Right cardiac atrium (tissue), 5 donors: ENCODE results near the gene UNK. TPM values are rescaled to one million over a fixed set of nuclear protein-coding genes. Genes with fewer than 3 reads are reported as not detected.
A peak's percentile ranks its signal among the peaks of the same experiment; 100 is the strongest.

Experiments
- ATAC-seq, 2 donors: fragments of 200-7000 bp; cut with Tn5 transposase; one replicate each; pipeline versions ENCODE4 v1.8.0 to v1.9.1; 2020; ENCODE audit warnings: moderate library complexity in 2 of 2, mild to moderate bottlenecking in 1 of 2
- DNase-seq, 3 donors: peaks; one replicate each; pipeline ENCODE4 v3.0.0-alpha.2; 2020
- H3K27ac ChIP-seq: one replicate; pipeline ENCODE4 v1.5.1; 2013; ENCODE audit warnings: mild to moderate bottlenecking, low read length, control low read depth, moderate library complexity
- H3K27me3 ChIP-seq: one replicate; pipeline ENCODE4 v1.6.1; 2013; ENCODE audit not compliant: control insufficient read depth, insufficient read depth
- H3K4me1 ChIP-seq: one replicate; pipeline ENCODE4 v1.6.1; 2013; ENCODE audit warnings: low read length; ENCODE audit not compliant: control insufficient read depth, insufficient read depth
- H3K4me3 ChIP-seq: one replicate; pipeline ENCODE4 v1.5.1; 2013; ENCODE audit warnings: low read length, control low read depth
- H3K9me3 ChIP-seq: one replicate; pipeline ENCODE4 v1.6.1; 2013; ENCODE audit warnings: low read length; ENCODE audit not compliant: control insufficient read depth
- WGBS: extraction: QIAGEN DNeasy Blood & Tissue Kit; methylation state at CpG from one replicate; pipeline ENCODE4 v1.1.7; 2013; 5-methylcytosine and 5-hydroxymethylcytosine counted together
- intact Hi-C, 4 donors: fragments of 100-400 bp; cut with DNase I; formaldehyde crosslinking; loops; one replicate each; pipeline versions ENCODE4 v1.11.0 to v1.14.0; 2022 to 2023
- polyA plus RNA-seq: library from polyadenylated mRNA; stranded (reverse); fragments of 200-250 nt; gene quantifications from one replicate; pipeline ENCODE4 v1.2.3, GENCODE V29; 2013
- total RNA-seq, 4 donors: library from RNA; stranded (reverse); fragmentation: NEBNext Ultra II Directional; extraction: Animal tissue kit (Norgen Biotek cat#: 25700); gene quantifications; one replicate each; pipeline ENCODE4 v1.2.1, GENCODE V29; 2021
- donor health status: healthy with polysubstance abuse.
- donor health status: DM: no; HTN: yes; CAD: no.
- donor health status: DM: no; HTN: no; CAD: no.
- donor health status: DM: no; HTN: yes; CAD: no; lungs with severe emphysema.
- donor health status: DM: yes; HTN: yes; CAD: no.

UNK gene
- total and polyA plus RNA-seq, 5 donors, result 18.2 to 22.5 (median 20.4) TPM

DNA sequence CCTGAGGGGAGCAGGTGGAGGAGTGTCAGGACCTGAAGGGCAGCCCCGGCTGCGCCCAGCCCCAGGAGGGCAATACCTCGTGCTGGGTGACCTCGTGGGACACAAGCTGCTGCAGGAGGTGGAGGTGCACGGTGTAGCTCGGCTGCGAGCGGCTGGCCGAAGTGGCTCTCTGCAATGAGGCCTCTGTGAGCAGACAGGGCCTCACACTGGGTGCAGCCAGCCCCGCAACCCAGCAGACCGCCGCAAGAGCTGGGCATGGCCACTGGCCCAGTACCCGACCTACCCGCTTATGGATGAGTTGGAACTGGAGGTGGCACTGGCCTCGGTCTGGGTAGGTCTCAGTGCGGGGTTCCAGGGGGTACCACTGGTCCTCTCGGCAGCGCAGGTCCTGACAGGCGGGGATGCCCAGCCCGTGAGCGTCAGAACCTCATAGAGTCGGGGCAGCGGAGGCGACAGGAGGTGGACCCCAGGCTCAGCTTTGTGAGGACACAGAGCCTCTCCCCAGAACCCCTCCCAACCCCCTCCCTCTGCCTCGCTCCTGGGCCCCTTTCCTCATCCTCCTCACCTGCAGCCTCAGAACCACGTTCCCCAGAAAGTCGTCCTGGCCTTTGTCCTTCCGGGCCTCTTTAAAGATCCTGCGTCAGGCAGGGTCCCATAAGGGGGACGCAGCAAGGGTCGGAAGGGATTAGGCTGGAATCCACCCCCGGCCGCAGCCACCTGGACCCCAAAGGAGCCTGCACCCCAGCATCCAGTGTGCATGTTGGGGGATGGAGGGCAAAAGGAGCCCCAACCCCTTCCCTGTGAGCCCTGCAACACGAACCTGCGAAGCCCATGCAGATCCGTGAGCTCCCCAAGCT lies 55.6 kb downstream of the UNK start:
- no peak for ATAC-seq
- DNase-seq, result peak in 1 of 3 donors; percentile 45
- intact Hi-C loops, result no loop called here
- Histone ChIP-seq H3K27me3 (no peaks in the 10 kb centered on the region), H3K9me3 (no peaks in the 10 kb centered on the region), H3K4me1 (peaks cover 5% of the 10 kb centered on the region), H3K27ac (no peak overlapping the region), H3K4me3 (no peak overlapping the region)
- 93% methylated on average over 36 of the region's 36 CpGs for WGBS

DNA sequence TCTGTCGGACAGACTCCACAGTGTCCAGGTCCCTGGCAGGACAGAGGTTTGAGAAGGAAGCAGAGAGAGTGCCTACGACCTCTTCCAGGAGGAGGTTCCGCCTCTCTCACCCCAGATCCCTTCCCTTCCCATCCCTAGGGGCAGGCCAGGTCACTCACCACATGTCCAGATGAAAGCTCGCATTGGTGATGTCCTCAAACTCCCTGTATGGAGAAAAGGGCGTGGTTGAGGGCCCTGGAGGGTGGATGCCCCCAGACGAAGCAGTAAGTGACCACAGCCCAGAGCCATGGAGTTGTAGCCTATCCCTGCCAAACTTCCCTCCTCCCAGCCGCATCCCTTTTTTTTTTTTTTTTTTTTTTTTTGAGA lies 56.2 kb downstream of the UNK start:
- no peak overlapping the region for H3K27ac ChIP-seq
- peaks cover 7% of the 10 kb centered on the region for H3K4me1 ChIP-seq
- H3K27me3 ChIP-seq, result no peaks in the 10 kb centered on the region
- intact Hi-C loops, result no loop called here
- DNase-seq (no peak), ATAC-seq (no peak)
- no peak overlapping the region for H3K4me3 ChIP-seq
- H3K9me3 ChIP-seq, result no peaks in the 10 kb centered on the region
- WGBS, result 68% methylated on average over 7 of the region's 7 CpGs

DNA sequence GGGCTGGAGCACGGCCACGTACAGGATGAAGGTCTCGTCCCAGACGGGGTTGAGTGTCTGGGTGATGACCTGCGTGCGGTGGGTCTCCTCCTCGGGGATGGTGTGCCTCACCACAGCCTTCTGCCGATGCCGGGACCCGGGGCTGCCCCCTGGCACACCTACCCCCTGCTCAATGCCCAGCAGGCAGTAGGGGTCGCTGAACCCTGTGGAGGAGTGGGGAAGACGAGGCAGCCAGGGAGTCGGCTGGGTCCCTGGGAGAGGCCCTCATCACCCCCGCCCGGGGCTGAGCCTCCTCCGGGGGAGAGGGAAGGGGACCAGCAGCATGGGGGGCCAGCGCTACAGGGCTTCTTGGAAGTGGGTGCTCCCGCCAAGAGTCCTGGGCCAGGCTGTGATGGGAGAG lies 57.8 kb downstream of the UNK start:
- intact Hi-C loops, result no loop called here
- no peak overlapping the region for H3K4me3 ChIP-seq
- no peak overlapping the region for H3K27ac ChIP-seq
- DNase-seq (peak in 1 of 3 donors; percentile 71), ATAC-seq (no peak)
- H3K27me3 ChIP-seq, result no peaks in the 10 kb centered on the region
- peaks cover 9% of the 10 kb centered on the region for H3K4me1 ChIP-seq
- no peaks in the 10 kb centered on the region for H3K9me3 ChIP-seq
- 85% methylated on average over 18 of the region's 18 CpGs for WGBS

- no peaks in the 10 kb centered on the region for H3K27me3 ChIP-seq
- intact Hi-C loops, result no loop called here
- no peak for DNase-seq
- no peak for ATAC-seq
- no peak overlapping the region for H3K27ac ChIP-seq
- H3K4me3 ChIP-seq, result peak overlapping the region; percentile 13
- no peaks in the 10 kb centered on the region for H3K9me3 ChIP-seq
- WGBS, result 84% methylated on average over 22 of the region's 22 CpGs
- peaks cover 12% of the 10 kb centered on the region for H3K4me1 ChIP-seq
Observed at GRCh38 chr17:75842963-75843576, 58.5 kb downstream of the UNK start.

- no peaks in the 10 kb centered on the region for H3K9me3 ChIP-seq
- peak within 1 kb of the TSS; percentile 13 for H3K4me3 ChIP-seq
- no peaks in the 10 kb centered on the region for H3K27me3 ChIP-seq
- 42% methylated on average over 35 of the region's 35 CpGs for WGBS
- DNase-seq, result peak in 2 of 3 donors; percentile 73 to 77
- H3K27ac ChIP-seq, result peak within 1 kb of the TSS; percentile 86
- peak; percentile 4 to 12 for ATAC-seq
- H3K4me1 ChIP-seq, result peaks cover 13% of the 10 kb centered on the region
- intact Hi-C loops, result no loop called here
Observed at GRCh38 chr17:75843577-75844529, 59.2 kb downstream of the UNK start, which contains the start of gene UNC13D. TSS of gene UNC13D (minus strand) at chr17:75844404. CDS start at chr17:75844337, 67 bp downstream.

GRCh38 chr17:75844530-75845057 lies 60.0 kb downstream of the UNK start:
- Histone ChIP-seq H3K27me3 (no peaks in the 10 kb centered on the region), H3K9me3 (no peaks in the 10 kb centered on the region), H3K4me3 (no peak overlapping the region), H3K27ac (peak overlapping the region; percentile 86), H3K4me1 (peaks cover 16% of the 10 kb centered on the region)
- 36% methylated on average over 14 of the region's 14 CpGs for WGBS
- intact Hi-C loops, result no loop called here
- DNase-seq (peak; percentile 58 to 79 (median 73)), ATAC-seq (peak; percentile 30 to 46)

GRCh38 chr17:75845058-75845711 lies 60.6 kb downstream of the UNK start:
- Histone ChIP-seq H3K27me3 (no peaks in the 10 kb centered on the region), H3K4me1 (peaks cover 19% of the 10 kb centered on the region), H3K9me3 (no peaks in the 10 kb centered on the region), H3K27ac (peak overlapping the region; percentile 86), H3K4me3 (no peak overlapping the region)
- ATAC-seq (peak; percentile 66 to 70), DNase-seq (peak; percentile 88 to 93 (median 92))
- intact Hi-C loops, result no loop called here
- WGBS, result 23% methylated on average over 21 of the region's 21 CpGs

DNA sequence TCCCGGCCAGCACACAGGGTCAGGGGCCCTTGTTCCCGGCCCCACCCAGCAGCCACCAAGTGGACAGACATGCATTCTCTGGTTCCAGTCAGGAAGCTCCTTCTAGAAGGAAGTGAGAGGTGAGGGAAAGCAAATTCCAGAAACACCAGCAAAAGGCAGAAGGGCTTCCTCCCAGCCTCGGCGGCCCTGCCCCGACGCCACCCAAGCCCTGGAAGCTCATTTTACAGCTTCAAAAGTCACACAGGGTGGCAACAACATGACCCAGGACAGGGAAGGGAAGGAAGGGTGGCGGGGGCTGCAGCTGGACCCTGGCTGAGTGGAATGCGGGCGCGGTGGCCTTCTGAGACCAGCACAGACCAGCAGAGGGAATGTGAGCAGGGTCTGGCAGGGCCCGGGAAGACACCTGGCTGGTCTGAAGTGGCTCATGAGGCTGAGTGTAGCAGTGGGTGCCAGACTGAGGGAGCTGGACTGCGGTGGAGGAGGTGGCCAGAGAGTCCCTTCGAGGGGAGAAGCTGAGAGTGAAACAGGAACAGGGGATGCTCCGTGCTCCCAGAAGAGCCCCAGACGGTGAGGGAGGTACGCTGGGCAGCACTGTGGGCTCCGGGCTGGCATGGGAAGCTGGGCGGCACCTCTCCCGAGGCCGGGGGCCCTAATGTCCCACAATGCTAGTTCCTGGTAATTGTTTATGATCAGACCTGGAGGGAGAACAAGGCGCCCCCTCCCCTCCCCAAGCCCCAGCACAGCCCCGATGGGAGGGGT lies 61.5 kb downstream of the UNK start:
- no peak for DNase-seq
- intact Hi-C loops, result no loop called here
- 58% methylated on average over 22 of the region's 22 CpGs for WGBS
- Histone ChIP-seq H3K27me3 (no peaks in the 10 kb centered on the region), H3K27ac (peak overlapping the region; percentile 19), H3K4me1 (peaks cover 19% of the 10 kb centered on the region), H3K4me3 (no peak overlapping the region), H3K9me3 (no peaks in the 10 kb centered on the region)
- peak in 1 of 2 donors; percentile 1 for ATAC-seq

DNA sequence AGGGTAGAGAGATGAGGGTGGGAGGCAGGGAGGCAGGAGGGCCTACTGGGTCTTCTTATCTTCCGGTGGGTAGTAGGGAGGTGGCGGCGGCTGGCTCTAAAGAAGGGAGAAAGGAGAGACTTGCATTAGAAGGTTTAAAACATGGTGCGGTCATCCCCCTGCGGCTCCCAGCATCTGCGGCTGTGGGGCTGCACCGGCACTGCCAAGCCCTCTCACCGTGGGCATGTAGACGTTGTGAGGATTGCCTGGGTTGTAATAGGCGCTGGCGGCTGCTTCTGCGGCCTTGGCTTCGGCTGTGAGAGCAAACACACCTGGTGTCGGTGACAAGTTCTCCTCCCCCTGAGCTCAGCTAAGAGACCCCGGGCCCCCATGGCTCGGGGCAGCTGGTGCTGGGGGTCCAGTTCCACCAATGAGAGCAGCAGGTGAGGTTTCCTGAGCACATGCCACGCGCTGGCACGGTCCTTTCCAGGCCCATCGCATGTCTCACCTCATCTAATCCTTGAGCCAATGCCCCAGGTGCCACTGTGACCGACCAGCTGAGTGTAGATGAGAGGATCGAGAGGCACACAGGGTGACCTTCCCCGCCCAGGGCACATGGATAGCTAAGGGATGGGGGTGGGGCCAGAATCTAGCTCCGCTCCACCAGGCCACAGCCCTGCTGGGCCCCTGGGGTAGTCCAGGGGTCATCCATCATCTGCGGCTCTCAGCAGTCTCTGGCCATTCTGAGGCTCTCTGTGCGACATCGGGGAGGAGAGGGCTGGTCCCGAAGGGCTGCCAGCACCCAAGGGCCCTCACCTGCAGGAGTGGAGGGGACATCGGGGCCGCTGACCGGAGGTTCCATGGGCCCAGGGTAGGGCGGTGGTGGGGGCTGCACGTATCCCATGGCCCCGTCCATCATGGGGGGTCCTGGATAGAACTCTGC lies 62.3 kb downstream of the UNK start:
- Histone ChIP-seq H3K4me1 (peaks cover 19% of the 10 kb centered on the region), H3K4me3 (no peak overlapping the region), H3K27ac (peak overlapping the region; percentile 11), H3K9me3 (no peaks in the 10 kb centered on the region), H3K27me3 (no peaks in the 10 kb centered on the region)
- DNase-seq (peak in 1 of 3 donors; percentile 63), ATAC-seq (no peak)
- intact Hi-C loops, result no loop called here
- 84% methylated on average over 34 of the region's 34 CpGs for WGBS
